ENCODE data around the gene DHCR24.
A peak's percentile ranks its signal among the peaks of the same experiment; 100 is the strongest.

The DHCR24 gene

DNA sequence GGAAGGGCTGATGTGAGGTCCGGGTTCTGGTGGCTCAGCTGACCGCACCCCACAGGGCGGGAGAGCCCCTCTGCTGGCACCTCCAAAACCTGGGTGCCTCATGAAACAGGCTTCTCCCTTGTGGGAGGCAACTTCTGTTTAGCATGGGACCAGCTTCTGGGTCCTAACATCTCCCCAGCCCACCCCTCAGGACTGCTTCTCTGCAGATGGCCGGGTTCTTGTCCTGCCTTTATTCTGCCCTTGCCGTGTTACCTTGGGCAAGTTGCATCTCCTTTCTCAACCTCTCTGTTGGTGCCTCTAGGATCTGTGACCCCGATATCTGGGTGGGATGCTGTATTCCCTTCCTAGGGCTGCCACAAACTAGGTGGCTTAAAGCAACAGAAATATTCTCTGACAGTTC is 70.9 kb downstream of the DHCR24 start:
- DNase-seq (ENCODE audit: low spot score), result no peak

DNA sequence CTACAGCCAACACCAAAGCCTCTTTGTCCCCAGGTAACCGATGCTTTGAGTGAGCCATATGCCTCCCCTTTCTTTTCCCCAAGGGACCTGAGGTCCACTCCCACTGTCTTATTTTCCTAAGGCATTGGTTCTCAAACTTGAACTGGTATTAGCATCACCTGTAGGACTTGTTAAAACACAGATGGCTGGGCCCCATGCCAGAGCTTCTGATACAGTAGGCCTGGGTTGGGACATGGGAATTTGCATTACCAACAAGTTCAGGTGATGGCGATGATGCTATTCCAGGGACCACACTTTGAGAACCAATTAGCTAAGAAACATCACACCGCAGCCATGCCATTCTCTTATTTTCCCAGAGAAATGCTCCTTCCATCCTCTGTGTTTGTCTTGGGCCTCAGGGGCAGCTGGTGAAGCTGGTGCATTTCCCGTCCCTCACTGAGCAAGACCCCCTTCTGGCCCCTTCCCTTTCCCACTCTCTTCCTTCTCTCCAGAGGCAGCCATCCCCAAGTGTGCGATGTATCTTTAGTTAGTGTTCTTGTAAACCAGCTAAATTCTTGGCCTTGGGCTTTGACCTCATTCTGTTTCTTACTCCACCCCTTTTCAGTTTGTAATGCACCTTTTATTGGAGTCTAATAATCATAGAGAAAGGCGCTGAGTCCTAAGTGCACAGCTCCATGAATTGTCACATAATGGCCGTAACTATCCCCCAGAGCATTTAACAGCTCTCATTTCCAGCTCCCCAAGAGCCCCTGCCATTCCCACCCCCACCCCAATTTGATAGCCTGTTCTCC is 71.7 kb downstream of the DHCR24 start:
- no peak for DNase-seq (ENCODE audit: low spot score)

DNA sequence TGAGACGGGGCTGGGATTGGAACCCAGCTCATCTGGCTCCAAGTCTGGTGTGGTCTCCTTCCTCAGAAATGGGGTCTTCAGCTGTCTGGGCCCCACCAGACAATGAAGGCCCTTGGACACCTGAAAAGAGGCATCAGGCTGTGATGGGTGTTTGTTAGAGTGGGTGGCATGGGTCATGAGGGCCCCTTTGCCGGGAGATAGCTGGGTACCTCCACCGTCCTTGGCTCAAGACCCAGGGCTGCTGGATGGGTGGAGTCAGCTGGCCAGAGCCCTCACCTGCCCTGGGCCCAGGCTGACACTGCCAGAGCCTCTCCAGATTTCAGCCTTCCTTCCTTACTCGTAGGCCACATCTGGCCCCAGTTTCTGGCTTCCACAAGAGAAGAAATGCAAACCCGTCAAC is 72.4 kb downstream of the DHCR24 start:
- no peak for DNase-seq (ENCODE audit: low spot score)

DNA sequence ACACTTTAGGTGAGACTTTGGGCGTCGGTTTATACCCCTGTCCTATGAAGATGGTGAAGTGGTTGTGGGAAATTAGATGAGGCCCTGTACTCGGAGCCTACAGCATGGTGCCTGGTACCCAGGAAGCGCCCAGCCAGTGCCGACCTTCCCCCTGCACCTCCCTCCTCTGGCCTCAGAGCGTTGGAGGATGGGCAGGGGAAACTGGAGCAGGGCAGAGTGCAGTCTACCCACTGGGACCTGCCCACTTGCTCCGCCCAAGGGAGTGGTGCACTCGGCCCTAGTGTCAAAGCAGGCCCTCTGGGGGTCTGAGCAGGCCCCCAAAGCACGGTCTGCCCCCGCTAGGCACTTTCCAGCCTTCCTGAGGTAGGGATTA is 72.9 kb downstream of the DHCR24 start:
- DNase-seq (ENCODE audit: low spot score), result no peak

DNA sequence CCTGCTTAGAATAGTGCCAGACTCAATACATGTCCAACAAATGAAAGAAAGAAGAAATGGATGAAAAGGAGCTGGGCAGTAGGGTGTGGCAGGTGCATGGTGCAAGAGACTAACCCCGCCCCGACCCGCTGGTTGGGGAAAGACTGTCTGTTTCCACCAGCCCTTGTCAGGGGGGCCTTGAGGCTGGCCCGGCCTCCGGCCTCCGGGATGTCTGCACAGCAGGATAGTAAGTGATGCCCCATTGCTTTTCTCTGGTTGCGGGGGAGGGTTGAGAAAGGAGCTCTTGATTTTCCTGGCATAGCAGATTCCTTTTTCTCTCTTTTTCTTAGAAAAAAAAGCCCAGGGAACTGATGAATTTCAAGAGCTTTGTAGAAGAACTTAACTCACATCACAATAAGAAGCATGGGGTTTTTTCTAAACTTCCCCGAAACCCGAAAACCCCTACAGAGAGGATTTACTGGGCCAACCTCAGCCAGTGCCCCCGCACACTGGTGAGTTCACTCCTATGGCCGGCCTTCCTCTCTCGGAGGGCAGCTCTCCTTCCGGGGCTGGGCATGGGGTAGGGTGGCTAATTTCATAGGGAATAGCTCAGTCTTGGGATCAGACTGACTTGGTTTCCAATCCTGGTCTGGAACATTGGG is 73.4 kb downstream of the DHCR24 start:
- no peak for DNase-seq (ENCODE audit: low spot score)

DNA sequence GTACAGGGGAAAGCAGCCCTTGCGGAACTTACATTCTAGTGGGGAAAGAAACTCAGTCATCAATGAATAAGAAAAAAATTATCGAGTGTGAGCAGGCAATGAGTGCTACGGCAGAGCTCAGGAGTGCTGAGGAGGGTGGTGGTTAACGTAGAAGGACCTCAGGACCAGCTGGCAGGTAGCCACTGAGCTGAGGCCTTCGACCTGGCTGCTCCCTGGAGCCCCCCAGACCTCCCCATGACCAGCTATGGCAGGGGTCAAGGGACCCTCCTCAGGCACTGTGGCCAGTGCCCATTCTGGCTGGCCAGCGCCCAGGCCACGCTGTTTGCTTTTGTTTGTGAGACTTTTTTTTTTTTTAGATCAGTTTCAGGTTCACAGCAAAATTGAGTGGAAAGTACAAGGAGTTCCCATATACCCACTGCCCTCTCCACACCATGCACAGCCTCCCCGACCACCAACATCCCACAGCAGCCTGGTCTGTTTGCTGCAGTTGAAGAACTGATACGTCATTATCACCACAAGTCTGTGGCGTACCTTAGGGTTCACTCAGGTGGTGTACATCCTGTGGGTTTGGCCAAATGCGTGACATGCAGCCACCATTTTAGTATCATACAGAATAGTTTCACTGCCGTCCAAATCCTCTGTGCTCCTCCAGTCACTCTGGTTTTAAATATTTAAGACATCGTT is 74.1 kb downstream of the DHCR24 start:
- no peak for DNase-seq (ENCODE audit: low spot score)

DNA sequence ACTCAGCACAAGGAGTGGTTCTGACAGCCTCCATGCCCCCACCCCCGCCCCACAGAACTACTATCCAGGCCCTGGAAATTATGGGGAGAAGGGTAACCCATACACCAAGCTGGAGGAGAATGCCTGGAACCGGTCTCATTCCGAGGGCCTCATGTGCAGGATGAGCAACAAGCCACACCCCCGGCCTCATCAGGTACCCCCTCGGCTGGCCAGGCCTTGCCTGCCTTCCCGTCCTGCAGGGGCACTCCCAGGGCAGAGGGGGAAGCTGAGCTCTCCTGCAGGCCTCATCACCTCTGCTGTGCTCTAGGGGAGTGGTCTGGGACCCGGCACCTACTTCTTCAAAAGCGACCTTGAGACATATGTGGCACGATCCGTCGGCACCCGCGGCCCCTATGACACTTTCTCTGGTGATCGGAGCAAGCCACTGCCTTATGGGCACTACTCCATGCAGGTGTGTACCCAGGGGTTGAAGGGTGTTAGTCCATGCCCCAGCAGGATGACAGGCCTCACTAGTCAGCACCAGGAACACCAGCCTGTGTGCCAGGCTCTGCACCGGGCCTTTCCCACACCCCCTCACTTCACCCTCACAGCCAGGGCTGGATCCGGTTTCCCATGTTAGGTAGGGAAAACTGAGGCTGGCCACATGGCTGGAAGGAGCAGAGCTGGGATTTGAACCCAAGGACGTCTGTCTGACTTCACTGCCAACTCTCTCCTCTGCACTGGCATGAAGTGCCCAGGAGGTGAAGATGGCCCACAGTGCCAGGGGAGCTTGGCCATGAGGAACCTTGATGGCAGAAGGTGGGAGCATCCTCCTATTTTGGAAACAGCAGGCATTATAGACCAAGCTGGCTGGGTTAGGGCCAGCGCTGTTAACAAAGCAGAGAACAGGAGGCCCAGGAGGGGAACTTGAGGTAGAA is 75.0 kb downstream of the DHCR24 start:
- no peak for DNase-seq (ENCODE audit: low spot score)

DNA sequence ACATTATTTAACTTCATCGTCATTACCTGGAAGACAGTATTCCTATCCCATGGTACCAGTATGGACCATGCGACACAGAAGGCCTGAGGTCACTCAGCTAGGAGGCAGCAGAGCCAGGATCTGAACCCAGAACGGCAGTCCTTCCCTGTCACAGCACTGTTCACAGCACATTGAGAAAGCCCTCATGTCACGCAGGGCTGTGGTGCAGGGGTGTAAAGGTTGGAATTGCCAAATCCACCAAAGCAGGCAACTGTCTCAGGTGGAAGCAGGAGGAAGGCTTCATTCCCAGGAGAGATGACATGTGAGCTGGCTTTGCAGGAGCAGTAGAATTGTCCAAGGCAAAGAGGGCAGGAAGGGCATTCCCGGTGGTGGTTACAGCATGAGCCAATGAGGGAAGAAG is 75.9 kb downstream of the DHCR24 start:
- no peak for DNase-seq (ENCODE audit: low spot score)

DNA sequence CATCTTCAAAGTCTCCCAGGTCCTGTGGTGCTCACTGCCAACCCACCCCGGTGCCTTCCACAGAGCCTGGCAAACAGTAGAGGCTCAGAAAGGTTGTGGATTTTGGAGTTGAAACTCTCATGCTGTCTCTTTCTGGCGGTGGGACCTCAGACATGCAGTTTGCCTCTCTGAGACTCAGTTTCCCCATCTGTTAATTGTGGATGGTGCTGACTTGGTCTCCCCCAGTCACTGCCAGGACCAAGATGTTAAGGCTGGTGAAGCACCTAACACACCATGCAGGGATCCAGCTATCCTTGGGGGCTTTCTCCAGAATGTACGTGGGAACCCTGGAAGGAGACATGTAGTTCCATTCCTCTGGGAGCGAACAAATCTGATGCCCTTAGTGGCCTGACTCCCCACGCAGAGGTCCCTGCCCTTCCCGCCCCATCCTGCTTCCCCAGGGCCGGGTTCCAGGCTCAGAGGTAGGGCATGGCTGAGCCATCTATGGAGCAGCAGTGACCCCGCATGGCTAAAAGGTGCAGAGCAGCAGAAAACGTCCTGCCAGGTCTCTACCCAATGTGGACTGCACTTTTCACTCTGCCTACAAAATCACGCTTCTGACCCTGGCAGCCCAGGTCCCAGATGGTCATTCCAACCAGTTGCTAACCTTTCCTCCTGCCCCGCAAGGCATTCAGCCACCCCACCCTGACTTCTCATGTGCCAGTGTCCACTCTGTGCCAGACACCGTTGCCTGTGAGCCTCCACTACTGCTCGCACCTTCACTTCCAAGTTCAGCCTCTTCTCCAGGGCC is 76.6 kb downstream of the DHCR24 start:
- peak; percentile 91 for DNase-seq (ENCODE audit: low spot score)

DNA sequence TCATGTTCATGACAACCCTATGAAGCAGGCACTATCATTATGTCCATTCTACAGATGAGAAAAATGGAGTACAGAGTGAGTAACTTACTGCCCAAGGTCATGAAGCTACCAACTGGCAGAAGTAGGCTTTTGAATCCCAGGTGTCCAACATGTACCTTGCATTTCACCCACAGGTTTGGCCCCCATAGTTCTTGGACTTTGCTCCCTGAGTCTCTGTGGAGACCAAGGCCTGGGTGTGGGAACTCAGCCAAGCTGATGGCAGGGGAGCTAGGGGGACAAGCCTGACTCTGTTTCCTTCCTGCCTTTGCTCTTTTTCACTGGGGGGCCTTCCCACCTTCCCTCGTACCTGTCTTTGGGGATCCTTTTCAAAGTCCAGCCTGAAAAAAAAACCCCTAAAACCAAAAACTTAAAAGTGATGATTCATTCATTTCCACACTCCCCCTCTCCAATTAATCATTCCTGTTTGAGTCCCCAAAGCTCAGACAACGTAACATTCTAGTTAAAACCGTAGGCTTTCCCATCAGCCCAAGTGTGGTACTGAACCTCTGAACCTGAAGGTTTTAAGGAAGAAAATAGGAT is 77.4 kb downstream of the DHCR24 start:
- no peak for DNase-seq (ENCODE audit: low spot score)

DNA sequence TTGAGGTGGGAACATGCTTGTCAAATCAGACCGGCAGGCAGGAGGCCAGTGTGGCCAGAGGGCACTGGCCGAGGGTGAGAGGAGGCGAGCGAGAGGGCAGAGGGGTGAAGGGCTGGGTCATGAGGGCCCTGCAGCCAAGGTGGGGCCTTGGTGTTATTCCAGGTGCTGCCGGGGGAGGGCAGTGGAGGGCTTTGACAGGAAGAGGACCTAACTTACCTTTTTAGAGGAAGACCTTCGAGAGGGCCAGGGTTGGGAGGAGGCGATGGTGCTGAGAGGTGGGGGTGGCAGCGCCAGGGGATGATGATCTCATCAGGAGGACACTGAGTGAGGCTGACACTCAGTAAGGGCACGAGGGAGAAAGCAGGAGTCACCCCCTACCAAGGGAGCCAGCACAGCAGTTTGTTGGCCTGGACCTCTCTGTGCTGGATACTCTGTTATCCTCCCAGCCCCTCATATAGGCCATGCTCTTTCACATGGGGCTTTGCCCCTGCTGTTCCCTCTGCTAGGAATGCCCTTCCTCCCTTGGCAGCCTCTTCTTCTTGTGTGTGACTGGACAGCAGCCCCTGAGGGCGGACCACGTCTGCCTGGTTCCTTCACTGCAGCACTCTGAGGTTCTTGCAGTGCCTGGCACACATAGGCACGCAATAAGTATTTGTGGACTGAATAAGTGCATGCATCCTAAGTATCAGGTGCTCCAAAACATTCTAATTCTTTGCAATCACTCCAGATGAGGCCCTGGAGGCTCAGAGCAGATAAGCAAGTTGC is 78.4 kb downstream of the DHCR24 start:
- DNase-seq (ENCODE audit: low spot score), result no peak

DNA sequence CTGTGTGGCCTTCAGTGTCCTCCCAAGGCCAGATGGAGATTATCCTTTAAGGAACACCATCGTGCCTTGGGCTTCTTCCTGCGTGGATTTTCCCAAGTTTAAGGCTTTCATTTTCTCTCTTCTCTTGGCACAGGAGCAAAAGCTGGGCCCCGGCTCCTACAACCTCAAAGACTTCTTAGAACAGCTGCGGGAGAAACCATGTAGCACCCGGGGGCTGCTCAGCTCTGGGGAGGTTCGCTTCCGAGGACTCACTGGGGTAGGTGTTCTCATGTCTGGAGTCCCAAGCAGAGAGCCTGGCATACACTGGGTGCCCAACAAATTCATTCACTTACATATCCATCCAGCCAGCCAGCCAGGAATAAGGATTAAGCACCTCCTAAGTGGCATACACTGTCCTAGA is 79.2 kb downstream of the DHCR24 start:
- DNase-seq (ENCODE audit: low spot score), result no peak

DNA sequence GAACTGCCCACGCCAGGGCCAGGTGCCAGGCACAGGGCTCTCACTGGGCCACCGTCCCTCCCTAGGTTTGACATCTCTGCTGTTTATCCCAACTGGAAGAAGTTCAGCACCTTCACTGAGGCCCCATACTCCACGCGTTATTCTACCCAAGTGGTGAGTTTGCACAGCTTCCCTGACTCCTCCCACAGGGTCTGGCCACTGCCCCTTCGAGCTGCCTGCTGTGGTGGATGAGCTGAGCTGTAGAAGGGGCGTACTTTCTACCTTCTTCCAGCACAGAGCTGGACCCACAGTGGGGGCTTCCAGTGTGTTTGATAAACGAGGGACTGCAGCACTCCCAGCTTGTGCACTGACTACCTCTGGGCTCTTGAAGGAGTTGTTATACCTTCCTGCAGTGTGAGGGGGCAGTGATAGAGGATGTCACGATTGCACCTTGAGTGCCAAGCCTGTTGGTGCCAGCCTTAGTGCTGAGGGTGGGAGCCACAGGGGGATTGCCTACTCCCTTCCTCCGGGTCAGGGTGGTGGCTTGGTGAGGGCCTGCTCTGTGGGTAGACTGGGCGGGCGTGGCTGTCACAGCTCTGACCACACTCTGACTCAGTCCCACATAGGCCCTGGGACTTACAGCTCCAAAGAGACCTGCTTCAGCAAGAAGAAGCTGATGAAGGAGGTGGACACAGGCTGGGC is 79.9 kb downstream of the DHCR24 start:
- DNase-seq (ENCODE audit: low spot score), result peak; percentile 77

DNA sequence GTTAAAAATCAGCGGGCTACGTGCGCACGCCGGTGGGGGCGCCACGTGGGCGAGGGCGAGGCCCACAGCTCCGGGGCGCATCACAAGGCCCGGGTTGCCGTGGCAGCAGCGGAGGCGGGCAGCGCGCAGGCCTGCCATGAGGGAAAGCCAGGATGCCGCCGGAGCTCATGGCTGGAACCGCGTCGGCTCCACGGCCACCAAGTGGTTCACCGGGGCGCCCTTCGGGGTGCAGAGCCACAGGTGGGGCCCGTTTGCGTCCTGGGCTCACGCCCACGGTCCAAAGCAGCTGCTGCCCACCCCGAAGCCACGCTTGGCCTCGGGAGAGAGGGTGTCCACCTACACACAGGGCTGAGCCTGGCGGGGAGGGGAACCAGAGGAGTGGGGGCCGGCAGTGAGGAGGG is 81.0 kb downstream of the DHCR24 start:
- DNase-seq (ENCODE audit: low spot score), result no peak

DNA sequence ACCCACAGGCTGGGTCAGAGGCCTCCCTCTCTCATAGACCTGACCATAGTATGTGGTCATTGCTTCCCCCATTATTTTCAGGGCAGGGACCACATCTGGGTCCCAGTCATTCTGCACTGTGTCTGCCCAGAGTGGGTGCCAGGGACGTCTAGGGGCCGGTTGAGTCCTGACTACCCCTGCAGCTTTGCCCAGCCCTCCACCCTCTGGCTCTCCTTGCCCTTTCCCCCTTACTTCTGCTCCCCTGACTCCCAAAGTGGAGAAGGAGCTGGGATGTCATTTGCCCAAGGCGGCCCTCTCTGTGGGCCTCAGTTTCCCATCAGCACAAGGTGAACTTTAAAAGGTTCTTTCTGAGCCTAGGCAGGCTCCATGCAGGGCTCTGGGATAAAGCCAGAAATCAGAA is 81.5 kb downstream of the DHCR24 start:
- no peak for DNase-seq (ENCODE audit: low spot score)

DNA sequence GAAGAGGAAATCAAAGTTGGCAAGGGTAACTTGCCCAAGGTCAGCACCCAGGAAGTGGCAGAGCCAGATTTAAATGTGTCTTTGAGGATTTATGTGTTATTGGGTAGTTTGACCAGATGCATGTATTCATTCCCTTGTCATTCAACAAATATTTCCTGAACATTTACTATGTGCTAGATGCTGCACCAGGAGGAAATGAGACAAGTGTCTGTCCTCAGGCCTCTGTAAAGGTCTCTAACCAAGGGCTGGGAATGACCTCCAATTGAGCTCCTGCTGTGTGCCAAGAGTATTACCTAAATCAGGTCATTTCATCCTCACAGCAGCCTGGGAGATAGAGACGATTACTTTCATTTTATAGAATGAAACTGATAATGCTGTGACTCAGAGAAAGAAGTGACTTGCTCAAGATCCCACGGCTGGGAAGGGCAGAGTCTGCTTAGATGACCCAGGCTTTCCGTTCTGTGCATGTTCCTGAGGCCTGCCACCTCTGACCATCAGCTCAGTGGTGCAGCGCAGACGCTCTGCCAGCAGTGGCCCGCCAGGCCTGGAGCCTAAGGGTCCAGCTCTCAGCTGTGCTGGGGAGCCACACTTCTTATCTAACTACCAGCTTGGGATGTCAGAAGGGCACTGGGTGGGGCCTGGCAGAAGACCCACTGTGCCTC is 82.4 kb downstream of the DHCR24 start:
- DNase-seq (ENCODE audit: low spot score), result no peak

DNA sequence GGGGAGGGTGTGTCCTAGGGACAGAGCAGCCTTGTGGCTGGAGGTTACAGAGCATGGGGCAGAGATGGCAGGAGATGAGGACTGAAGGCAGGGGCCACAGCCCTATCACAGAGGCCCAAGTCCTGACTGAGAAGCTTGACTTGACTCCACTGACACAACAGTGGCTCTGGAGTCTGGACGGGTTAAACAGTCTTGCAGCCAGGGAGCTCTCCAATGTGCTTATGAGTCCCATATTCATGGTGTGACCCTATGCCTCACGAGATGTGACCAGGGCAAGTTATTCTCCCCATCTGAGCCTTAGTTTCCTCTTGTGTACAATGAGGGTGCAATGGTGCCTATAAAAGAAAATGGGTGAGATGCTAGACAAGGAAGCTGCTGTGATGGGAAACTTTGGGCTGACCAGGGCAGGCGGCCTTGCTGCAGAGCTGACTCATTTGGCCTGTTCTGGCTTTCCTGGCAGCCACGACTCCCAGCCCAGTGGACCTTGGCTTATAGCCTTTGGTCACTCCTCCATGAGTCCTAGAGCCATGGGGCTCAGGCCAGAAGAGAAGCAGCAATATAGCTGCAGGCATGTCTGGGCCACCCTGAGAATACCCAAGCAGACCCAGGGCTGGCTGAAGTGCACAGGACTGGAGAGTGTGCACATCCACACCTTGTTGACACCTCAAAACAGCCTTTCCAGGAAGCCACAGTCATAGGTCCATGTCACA is 83.1 kb downstream of the DHCR24 start:
- peak; percentile 84 for DNase-seq (ENCODE audit: low spot score)
